IPS-11a (cell line): ENCODE data around the gene MRPL28.

ENCODE experiments used
- H3K4me3 ChIP-seq: one replicate; pipeline ENCODE4 v1.5.1; 2013; ENCODE audit warnings: low read depth, low read length, control low read depth

The MRPL28 gene

DNA sequence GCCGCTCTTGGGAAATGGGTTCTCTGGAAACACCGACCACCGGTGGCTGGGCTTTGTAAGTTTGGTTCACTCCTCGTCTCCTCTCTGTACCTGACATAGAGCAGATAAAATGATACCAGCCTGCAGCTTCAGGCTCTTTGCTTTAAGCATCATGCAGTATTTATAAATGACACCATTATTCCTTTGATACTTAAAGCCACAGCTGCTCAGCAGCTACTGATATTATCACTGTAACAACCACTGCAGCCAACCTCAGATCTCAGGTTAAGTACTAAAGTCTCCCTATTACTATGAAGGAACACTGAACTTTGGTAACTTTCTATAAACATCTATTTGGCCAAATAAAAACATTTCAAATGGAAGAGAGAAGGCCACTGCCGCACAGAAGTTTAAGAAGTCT is 52.8 kb downstream of the MRPL28 start:
- no peak overlapping the region for H3K4me3 ChIP-seq
